ENCODE data around the gene CALY.

GRCh38 chr10:133375357-133376115 is 38.8 kb upstream of the CALY start:
- no peak for TF ChIP-seq FOXM1 (IDR thresholded peaks at IDR 0.05; ENCODE audit: borderline replicate concordance)
- TF ChIP-seq ELF4 (IDR thresholded peaks at IDR 0.05), result no peak
- no peak for TF ChIP-seq FOXA1 (IDR thresholded peaks at IDR 0.05)
- no peak for TF ChIP-seq TARDBP (IDR thresholded peaks at IDR 0.05)
